Activated naive CD4-positive, alpha-beta T cell treated with anti-CD3 and anti-CD28 coated beads for 36 hours (primary cell): ENCODE results near the gene TMEM147. TPM values are rescaled to one million over a fixed set of nuclear protein-coding genes. Genes with fewer than 3 reads are reported as not detected.
"Not testable (repeated sequence)": the region's sequence is repeated elsewhere in the genome, so short reads cannot be mapped to it uniquely, and the experiment has no call there.

Source experiments
- CTCF ChIA-PET: fragments of 350-600 bp; sonication (Branson Sonifier 250); formaldehyde crosslinking; loops from one replicate; lab custom pipeline; 2021; ENCODE audit warnings: antibody characterized with exemption; lab: Charles Lee
- DNase-seq: peaks from one replicate; pipeline ENCODE4 v3.0.0-alpha.2; 2020
- H3K27ac Mint-ChIP-seq: one replicate; pipeline ENCODE4 v1.8.0; 2021; ENCODE audit warnings: mild to moderate bottlenecking, mixed read lengths
- H3K27me3 Mint-ChIP-seq: one replicate; pipeline ENCODE4 v1.8.0; 2021; ENCODE audit warnings: low read depth, mixed read lengths
- H3K36me3 Mint-ChIP-seq: one replicate; pipeline ENCODE4 v1.8.0; 2021; ENCODE audit warnings: low read depth, mixed read lengths
- H3K4me1 Mint-ChIP-seq: one replicate; pipeline ENCODE4 v1.8.0; 2021; ENCODE audit warnings: low read depth, mixed read lengths
- H3K4me3 Mint-ChIP-seq: one replicate; pipeline ENCODE4 v1.8.0; 2021; ENCODE audit warnings: mild to moderate bottlenecking, moderate library complexity, mixed read lengths
- H3K9me3 Mint-ChIP-seq: one replicate; pipeline ENCODE4 v1.8.0; 2021; ENCODE audit warnings: mixed read lengths
- intact Hi-C: fragments of 100-400 bp; cut with micrococcal nuclease; formaldehyde crosslinking; loops from one replicate; pipeline ENCODE4 v1.15.1; 2023
- total RNA-seq, 2 experiments: library from RNA; stranded (reverse); gene quantifications; one replicate each; pipeline ENCODE4 v1.2.3, GENCODE V29; 2021

TMEM147 gene
- total RNA-seq, 2 experiments from 2014 or later: 63.1 to 63.4 TPM

DNA sequence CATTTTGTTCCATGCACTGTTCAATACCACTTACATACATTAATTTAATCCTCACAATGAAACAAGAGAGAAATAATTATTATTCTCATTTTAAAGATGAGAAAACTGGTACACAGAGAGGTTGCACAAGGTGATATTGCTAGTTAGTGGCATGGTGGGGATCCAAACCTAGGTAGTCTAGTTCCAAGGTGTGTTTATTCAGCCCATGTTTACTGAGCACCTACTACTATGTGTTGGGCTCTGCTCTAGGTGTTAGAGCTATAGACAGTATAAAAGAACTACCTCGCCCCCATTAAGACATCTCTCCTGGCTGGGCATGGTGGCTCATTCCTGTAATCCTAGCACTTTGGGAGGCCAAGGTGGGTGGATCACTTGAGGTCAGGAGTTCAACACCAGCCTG is 37.3 kb downstream of the TMEM147 start:
- H3K9me3 Mint-ChIP-seq: peaks cover 2% of the 10 kb centered on the region
- intact Hi-C loops: no loop called here
- no peak overlapping the region for H3K27ac Mint-ChIP-seq
- H3K27me3 Mint-ChIP-seq: peaks cover 9% of the 10 kb centered on the region
- no peak overlapping the region for H3K4me3 Mint-ChIP-seq
- H3K4me1 Mint-ChIP-seq: no peaks in the 10 kb centered on the region
- CTCF ChIA-PET: no interaction called here
- no peak for DNase-seq
- H3K36me3 Mint-ChIP-seq: no peaks in the 10 kb centered on the region

GRCh38 chr19:35585848-35586247 is 40.4 kb downstream of the TMEM147 start, which contains the start of gene PMIS2:
Gene PMIS2 (plus strand): TSS chr19:35586173. CDS start chr19:35586260, 87 bp downstream.
- Mint-ChIP-seq H3K27me3 (peaks cover 5% of the 10 kb centered on the region), H3K4me3 (no peak within 1 kb of the TSS), H3K27ac (no peak within 1 kb of the TSS), H3K4me1 (no peaks in the 10 kb centered on the region), H3K36me3 (no peaks in the 10 kb centered on the region), H3K9me3 (no peaks in the 10 kb centered on the region)
- DNase-seq: no peak
- intact Hi-C loops: no loop called here
- CTCF ChIA-PET: no interaction called here

DNA sequence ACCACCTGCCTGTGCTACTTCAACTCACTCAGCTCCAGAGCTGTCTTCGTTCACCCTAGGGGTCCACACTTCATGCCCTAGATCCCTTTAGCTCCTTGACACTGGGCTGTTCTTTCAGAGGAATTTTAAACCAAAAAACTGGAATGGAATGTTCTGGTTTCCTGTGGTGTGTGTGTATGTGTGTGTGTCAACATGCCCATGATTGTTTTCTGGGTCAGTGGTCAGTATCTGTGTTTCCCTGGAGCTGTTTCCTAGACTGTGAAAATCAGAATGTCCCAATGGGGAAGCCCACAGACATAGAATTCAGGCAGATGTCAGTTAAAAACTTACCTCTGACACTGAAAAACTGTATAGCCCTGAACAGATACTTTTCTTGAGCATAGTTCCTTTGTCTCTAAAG is 41.9 kb downstream of the TMEM147 start:
- DNase-seq: no peak
- Mint-ChIP-seq H3K4me3 (no peak overlapping the region), H3K27me3 (peaks cover 5% of the 10 kb centered on the region), H3K27ac (no peak overlapping the region), H3K9me3 (no peaks in the 10 kb centered on the region), H3K4me1 (no peaks in the 10 kb centered on the region), H3K36me3 (no peaks in the 10 kb centered on the region)
- CTCF ChIA-PET: interaction anchor here (0.7 to 1.2 kb wide), 2 partner anchors 39 to 78 kb away, joined by 3 to 6 read pairs; no protein-coding TSS in a partner anchor
- intact Hi-C loops: no loop called here

- CTCF ChIA-PET: interaction anchor here (0.7 to 4.9 kb wide), 5 partner anchors 42 to 476 kb away, joined by 4 to 26 read pairs (median 6); no protein-coding TSS in a partner anchor
- Mint-ChIP-seq H3K4me1 (no peaks in the 10 kb centered on the region), H3K9me3 (no peaks in the 10 kb centered on the region), H3K36me3 (no peaks in the 10 kb centered on the region), H3K27me3 (no peaks in the 10 kb centered on the region), H3K27ac (no peak overlapping the region), H3K4me3 (no peak overlapping the region)
- intact Hi-C loops: no loop called here
- DNase-seq: no peak
These were observed 45.4 kb downstream of the TMEM147 start for GRCh38 chr19:35590875-35591274.

GRCh38 chr19:35592226-35592625 is 46.8 kb downstream of the TMEM147 start:
- Mint-ChIP-seq H3K4me3 (no peak overlapping the region), H3K27ac (no peak overlapping the region)
- intact Hi-C loops: loop anchor here (1.0 kb wide), 2 partner anchors 43 to 82 kb away; no protein-coding TSS in a partner anchor

DNA sequence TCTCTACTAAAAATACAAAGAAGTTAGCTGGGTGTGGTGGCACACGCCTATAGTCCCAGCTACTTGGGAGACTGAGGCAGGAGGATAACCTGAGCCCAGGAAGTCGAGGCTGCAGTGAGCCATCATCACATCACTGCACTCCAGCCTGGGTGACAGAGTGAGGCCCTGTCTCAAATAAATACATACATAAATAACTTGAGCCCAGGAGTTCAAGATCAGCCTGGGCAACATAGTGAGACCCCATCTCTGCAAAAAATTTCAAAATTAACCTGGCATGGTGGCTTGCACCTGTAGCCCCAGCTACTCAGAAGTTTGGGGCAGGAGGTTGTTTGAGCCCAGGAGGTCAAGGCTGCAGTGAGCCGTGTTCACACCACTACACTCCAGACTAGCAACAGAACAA is 49.6 kb downstream of the TMEM147 start:
- CTCF ChIA-PET, DNase-seq, H3K4me1 Mint-ChIP-seq, H3K4me3 Mint-ChIP-seq, H3K27ac Mint-ChIP-seq, H3K27me3 Mint-ChIP-seq, H3K36me3 Mint-ChIP-seq, intact Hi-C loops, H3K9me3 Mint-ChIP-seq: not testable (repeated sequence)

More at GRCh38 chr19:35592226-35592625, 46.8 kb downstream of the TMEM147 start:
- Mint-ChIP-seq H3K27me3 (no peaks in the 10 kb centered on the region), H3K4me1 (peaks cover 3% of the 10 kb centered on the region), H3K36me3 (no peaks in the 10 kb centered on the region), H3K9me3 (no peaks in the 10 kb centered on the region)
- DNase-seq: peak; percentile 35
- CTCF ChIA-PET: interaction anchor here (0.5 to 4.9 kb wide), 13 partner anchors 8 to 227 kb away, joined by 3 to 26 read pairs (median 4); partner anchors contain the start of gene COX6B1

- CTCF ChIA-PET: interaction anchor here (0.7 to 1.8 kb wide), 2 partner anchors 86 to 218 kb away, joined by 4 to 6 read pairs; no protein-coding TSS in a partner anchor
- Mint-ChIP-seq H3K27me3 (no peaks in the 10 kb centered on the region), H3K4me1 (peaks cover 3% of the 10 kb centered on the region), H3K4me3 (no peak overlapping the region), H3K27ac (no peak overlapping the region), H3K9me3 (no peaks in the 10 kb centered on the region), H3K36me3 (no peaks in the 10 kb centered on the region)
- intact Hi-C loops: loop anchor here (1.0 kb wide), 1 partner anchor 36 kb away; no protein-coding TSS in a partner anchor
- no peak for DNase-seq
These were observed 50.5 kb downstream of the TMEM147 start for GRCh38 chr19:35595928-35596327.

DNA sequence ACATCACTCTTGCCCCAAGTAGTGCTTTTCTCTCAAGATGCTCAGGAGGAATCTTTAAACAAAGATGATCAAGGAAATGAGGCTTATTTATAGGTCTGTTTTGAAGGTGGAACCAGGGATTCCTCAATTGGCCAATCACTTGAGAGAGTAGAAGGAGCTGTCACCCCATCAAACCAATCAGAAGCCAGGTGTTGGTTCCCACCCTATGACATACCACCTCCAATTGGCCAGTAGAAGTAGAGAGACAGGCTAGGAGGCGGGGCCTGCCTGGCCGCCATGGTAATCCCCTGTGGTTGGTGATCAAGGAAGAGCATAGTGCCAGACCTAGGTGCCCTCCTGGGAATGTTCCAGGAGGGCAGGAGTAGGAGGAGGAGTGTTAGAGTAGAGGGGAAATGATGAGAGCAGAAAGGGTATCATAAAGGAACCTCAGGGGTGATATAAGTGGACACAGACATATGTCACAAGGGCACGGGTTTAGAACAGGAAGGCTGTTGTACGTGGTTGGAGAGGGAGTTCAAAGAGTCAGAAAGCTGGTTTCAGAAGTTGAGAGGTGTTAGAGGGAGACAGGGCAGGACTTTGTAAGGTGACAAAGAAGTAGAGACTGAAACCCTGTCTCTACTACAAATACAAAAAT is 51.1 kb downstream of the TMEM147 start:
- intact Hi-C loops: loop anchor here (1.0 kb wide), 1 partner anchor 36 kb away; no protein-coding TSS in a partner anchor
- no peak overlapping the region for H3K27ac Mint-ChIP-seq
- CTCF ChIA-PET: interaction anchor here (1.8 kb wide), 1 partner anchor 86 kb away, joined by 6 read pairs; no protein-coding TSS in a partner anchor
- peak; percentile 18 for DNase-seq
- H3K9me3 Mint-ChIP-seq: no peaks in the 10 kb centered on the region
- H3K4me1 Mint-ChIP-seq: peaks cover 3% of the 10 kb centered on the region
- H3K4me3 Mint-ChIP-seq: no peak overlapping the region
- no peaks in the 10 kb centered on the region for H3K27me3 Mint-ChIP-seq
- H3K36me3 Mint-ChIP-seq: no peaks in the 10 kb centered on the region

Other genes starting within 250 kb of the TMEM147 start
- gene CD22, start 216.4 kb upstream of the TMEM147 start, total RNA-seq: 1 to 10 TPM; 2.0 to 2.6 TPM
- under 1 TPM in 1 of 2 experiments, not detected in 1; 0.10 TPM for gene FFAR1, start 197.7 kb upstream of the TMEM147 start, total RNA-seq
- gene FFAR3, start 187.2 kb upstream of the TMEM147 start, total RNA-seq: 1 to 10 TPM; 4.9 to 5.3 TPM
- gene GPR42, start 174.6 kb upstream of the TMEM147 start, total RNA-seq: under 1 TPM; 0.17 to 0.30 TPM
- not detected for gene FFAR2, start 97.4 kb upstream of the TMEM147 start, total RNA-seq
- not detected for gene KRTDAP, start 55.2 kb upstream of the TMEM147 start, total RNA-seq
- gene DMKN, start 32.0 kb upstream of the TMEM147 start, total RNA-seq: 1 to 10 TPM in 1 of 2 experiments, under 1 TPM in 1; 0.86 to 1.7 TPM
- gene SBSN, start 17.3 kb upstream of the TMEM147 start, total RNA-seq: not detected
- gene GAPDHS, start 12.2 kb upstream of the TMEM147 start, total RNA-seq: not detected
- not detected for gene ATP4A, start 18.0 kb downstream of the TMEM147 start, total RNA-seq
- gene PMIS2, start 40.5 kb downstream of the TMEM147 start, total RNA-seq: not detected
- 10 to 100 TPM; 40.4 to 42.5 TPM for gene HAUS5, start 67.1 kb downstream of the TMEM147 start, total RNA-seq
- 10 to 100 TPM; 64.2 to 66.2 TPM for gene RBM42, start 83.4 kb downstream of the TMEM147 start, total RNA-seq
- gene ETV2, start 96.1 kb downstream of the TMEM147 start, total RNA-seq: under 1 TPM; 0.52 to 0.84 TPM
- gene COX6B1, start 102.7 kb downstream of the TMEM147 start, total RNA-seq: 100 to 1,000 TPM; 499 to 512 TPM
- gene UPK1A, start 120.9 kb downstream of the TMEM147 start, total RNA-seq: under 1 TPM in 1 of 2 experiments, not detected in 1; 0.21 TPM
- 100 to 1,000 TPM; 174 to 181 TPM for gene ZBTB32, start 158.9 kb downstream of the TMEM147 start, total RNA-seq
- gene KMT2B, start 172.4 kb downstream of the TMEM147 start, total RNA-seq: 10 to 100 TPM; 62.0 to 65.8 TPM
- gene IGFLR1, start 196.8 kb downstream of the TMEM147 start, total RNA-seq: 10 to 100 TPM; 51.0 to 52.8 TPM
- gene U2AF1L4, start 199.8 kb downstream of the TMEM147 start, total RNA-seq: 10 to 100 TPM; 41.8 to 44.2 TPM
- 10 to 100 TPM; 32.4 to 37.7 TPM for gene PSENEN, start 200.0 kb downstream of the TMEM147 start, total RNA-seq
- gene LIN37, start 202.9 kb downstream of the TMEM147 start, total RNA-seq: 1 to 10 TPM; 5.7 to 9.7 TPM
- gene HSPB6, start 211.4 kb downstream of the TMEM147 start, total RNA-seq: under 1 TPM; 0.40 to 0.55 TPM
- 10 to 100 TPM; 45.3 to 47.4 TPM for gene PROSER3, start 212.6 kb downstream of the TMEM147 start, total RNA-seq
- gene ARHGAP33, start 229.9 kb downstream of the TMEM147 start, total RNA-seq: 10 to 100 TPM; 49.5 to 61.6 TPM